ENCODE data around the gene PADI4.

- TF ChIP-seq CTCF (IDR thresholded peaks at IDR 0.05) (no peak), POLR2A (IDR thresholded peaks at IDR 0.05) (no peak)
These were observed 668 bp upstream of the PADI4 start for GRCh38 chr1:17307329-17307728.
